Lower leg skin (tissue), 4 donors: ENCODE results near the gene ACTN4. TPM values are rescaled to one million over a fixed set of nuclear protein-coding genes. Genes with fewer than 3 reads are reported as not detected.

Source experiments
- DNase-seq, 2 donors: peaks; one replicate each; pipeline ENCODE4 v3.0.0-alpha.2; 2019; ENCODE audit warnings: low spot score in 2 of 2
- H3K4me3 ChIP-seq: fragments of 200-600 bp; sonication (generic); 2 replicates; pipeline ENCODE4 v1.5.1; 2017; ENCODE audit warnings: mild to moderate bottlenecking, low read depth; ENCODE audit not compliant: poor library complexity, severe bottlenecking
- POLR2A ChIP-seq, 2 donors: fragments of 450-650 bp; IDR thresholded peaks; one replicate each; pipeline ENCODE4 v1.6.1; 2016 to 2017; ENCODE audit warnings: antibody characterized with exemption in 2 of 2, mild to moderate bottlenecking in 1 of 2, moderate library complexity in 1 of 2
- WGBS, 2 donors: methylation state at CpG; one replicate each; pipeline ENCODE4 v1.1.5; 2018; 5-methylcytosine and 5-hydroxymethylcytosine counted together
- intact Hi-C: fragments of 100-400 bp; cut with DNase I; formaldehyde crosslinking; loops from one replicate; pipeline ENCODE4 v1.15.0; 2023; ENCODE audit warnings: low total_unique reads
- total RNA-seq, 4 donors: library from RNA; depleted of rRNA; stranded (reverse); fragments of >200 nt; gene quantifications; one replicate each; pipeline ENCODE4 v1.1.0, GENCODE V29; 2016
- TF ChIP-seq, protein P1 (sequence below), 3 donors: fragments of 450-650 bp; IDR thresholded peaks; one replicate each; pipeline ENCODE4 v1.5.1; 2016; ENCODE audit warnings: antibody characterized with exemption in 3 of 3, mild to moderate bottlenecking in 3 of 3, moderate library complexity in 2 of 3

The ACTN4 gene
- total RNA-seq, 4 donors from 2014 or later = 411 to 572 (median 469) TPM

DNA sequence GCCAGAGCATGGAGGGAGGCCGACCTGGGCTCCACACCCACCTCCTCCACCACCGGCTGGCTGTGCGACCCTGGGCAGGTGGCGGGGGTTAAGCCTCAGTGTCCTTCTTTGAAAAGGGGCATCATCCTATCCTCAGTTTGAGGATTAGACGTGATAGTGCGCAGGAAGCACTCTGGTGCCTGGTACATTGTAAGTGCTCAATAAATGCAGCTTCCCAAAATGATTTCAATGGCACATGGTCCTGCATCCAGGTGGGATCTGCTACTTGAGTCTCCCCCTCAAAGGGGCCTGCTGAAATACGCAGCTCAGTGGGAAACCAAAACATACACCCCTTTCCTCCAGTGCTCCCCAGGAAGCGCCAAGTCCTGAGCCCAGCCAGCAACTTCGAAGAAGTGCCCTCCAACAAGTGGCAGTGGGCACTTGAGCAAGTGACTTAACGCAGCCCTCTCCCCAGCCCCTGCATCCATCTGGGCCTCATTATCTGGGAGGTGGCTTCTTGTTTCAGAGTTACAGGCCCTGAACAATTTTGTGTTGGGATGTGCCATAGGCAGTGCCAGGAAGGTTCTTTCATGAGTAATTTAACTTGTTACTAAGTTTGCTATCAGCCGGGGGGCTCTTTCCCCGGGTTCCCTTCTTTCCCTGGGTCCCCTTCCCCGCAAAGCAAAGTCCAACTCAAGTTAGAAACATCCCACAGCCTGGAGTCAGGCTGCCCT lies 17.9 kb downstream of the ACTN4 start:
- no peak overlapping the region for H3K4me3 ChIP-seq
- intact Hi-C loops = no loop called here
- TF ChIP-seq, protein P1, sequence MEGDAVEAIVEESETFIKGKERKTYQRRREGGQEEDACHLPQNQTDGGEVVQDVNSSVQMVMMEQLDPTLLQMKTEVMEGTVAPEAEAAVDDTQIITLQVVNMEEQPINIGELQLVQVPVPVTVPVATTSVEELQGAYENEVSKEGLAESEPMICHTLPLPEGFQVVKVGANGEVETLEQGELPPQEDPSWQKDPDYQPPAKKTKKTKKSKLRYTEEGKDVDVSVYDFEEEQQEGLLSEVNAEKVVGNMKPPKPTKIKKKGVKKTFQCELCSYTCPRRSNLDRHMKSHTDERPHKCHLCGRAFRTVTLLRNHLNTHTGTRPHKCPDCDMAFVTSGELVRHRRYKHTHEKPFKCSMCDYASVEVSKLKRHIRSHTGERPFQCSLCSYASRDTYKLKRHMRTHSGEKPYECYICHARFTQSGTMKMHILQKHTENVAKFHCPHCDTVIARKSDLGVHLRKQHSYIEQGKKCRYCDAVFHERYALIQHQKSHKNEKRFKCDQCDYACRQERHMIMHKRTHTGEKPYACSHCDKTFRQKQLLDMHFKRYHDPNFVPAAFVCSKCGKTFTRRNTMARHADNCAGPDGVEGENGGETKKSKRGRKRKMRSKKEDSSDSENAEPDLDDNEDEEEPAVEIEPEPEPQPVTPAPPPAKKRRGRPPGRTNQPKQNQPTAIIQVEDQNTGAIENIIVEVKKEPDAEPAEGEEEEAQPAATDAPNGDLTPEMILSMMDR (IDR thresholded peaks at IDR 0.05) = no peak
- DNase-seq = no peak
- 49 to 56% methylated on average over 12 to 13 of the region's 13 CpGs for WGBS, 2 donors

DNA sequence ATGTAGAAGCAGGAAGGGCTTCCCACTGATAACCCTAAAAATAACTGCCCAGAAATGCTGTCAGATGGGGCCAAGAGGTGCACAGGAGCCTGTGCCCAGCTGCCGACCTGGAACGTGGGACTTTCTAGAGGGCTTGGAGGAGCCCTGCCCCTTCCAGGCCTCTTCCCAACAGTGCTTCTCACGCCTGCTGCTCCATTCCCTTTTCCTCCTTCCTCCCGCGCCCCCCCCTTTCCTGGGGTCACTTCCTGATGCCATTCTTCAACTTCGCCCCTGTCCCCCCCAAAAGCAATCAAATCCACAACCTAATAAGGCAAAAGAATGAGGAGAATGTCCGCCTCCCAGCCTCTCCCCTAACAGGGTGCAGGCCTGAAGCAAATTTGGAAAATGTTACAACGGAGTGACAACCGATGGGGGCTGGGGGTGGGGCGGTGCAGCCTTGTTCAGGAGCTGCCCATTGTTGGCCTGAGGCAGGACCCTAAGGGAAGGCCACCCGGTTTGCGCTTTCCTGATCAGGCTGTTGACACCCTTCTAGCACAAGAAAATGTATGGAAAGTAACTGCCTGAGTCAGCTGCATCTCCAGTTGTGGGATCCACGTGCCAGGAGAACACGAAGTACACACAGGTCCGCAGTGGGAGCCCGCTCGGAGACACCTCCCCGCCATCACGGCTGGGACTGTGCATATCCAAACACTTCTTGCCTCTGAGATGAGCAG lies 18.7 kb downstream of the ACTN4 start:
- intact Hi-C loops = no loop called here
- 27 to 28% methylated on average over 19 of the region's 19 CpGs for WGBS, 2 donors
- TF ChIP-seq, protein P1 (IDR thresholded peaks at IDR 0.05) = no peak
- no peak for TF ChIP-seq POLR2A (IDR thresholded peaks at IDR 0.05)
- no peak overlapping the region for H3K4me3 ChIP-seq
- peak in 1 of 2 donors; percentile 93 for DNase-seq

DNA sequence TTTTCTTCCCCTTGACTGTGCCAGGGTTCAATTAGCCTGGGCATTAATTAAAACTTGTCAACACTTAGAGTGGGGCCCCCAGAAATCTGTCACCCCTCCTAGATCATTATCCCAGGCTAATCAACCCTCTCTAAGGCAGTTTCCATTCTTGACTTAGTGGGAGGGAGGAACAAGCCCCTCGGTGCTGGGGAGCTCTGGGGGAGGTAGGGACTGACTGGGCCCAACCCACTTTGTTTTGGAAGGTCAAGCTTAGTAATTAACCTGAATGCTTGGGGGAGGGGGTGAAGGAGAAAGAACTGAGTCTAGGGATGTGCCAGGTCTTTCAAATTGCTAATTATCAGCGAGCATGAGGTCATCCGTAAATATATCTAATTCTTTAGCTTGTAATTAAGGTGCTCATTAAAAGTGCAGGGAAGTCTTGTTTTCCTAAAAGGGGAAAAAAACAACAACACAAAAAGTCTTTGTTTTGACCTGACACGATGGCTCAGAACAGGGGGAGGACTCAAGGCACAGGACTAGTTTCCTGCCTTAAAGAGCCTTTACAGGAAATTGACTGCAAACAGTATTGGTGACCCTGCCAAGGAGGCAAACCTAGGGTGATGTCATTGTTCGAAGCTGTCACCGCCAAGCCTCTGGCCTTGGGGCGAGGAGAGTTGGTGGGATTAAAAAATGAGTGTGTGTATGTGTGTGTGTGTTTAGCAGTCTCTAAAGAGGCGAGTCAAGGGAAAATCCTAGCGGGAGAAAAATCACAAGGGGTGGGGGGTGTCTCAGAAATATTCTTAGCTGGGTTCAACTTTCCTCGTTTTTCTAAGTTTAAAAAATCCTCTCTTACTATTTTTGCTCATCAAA lies 19.4 kb downstream of the ACTN4 start:
- no peak for TF ChIP-seq POLR2A (IDR thresholded peaks at IDR 0.05)
- TF ChIP-seq, protein P1 (IDR thresholded peaks at IDR 0.05) = no peak
- WGBS, 2 donors = 15 to 19% methylated on average over 10 of the region's 10 CpGs
- intact Hi-C loops = no loop called here
- H3K4me3 ChIP-seq = no peak overlapping the region
- DNase-seq = no peak

DNA sequence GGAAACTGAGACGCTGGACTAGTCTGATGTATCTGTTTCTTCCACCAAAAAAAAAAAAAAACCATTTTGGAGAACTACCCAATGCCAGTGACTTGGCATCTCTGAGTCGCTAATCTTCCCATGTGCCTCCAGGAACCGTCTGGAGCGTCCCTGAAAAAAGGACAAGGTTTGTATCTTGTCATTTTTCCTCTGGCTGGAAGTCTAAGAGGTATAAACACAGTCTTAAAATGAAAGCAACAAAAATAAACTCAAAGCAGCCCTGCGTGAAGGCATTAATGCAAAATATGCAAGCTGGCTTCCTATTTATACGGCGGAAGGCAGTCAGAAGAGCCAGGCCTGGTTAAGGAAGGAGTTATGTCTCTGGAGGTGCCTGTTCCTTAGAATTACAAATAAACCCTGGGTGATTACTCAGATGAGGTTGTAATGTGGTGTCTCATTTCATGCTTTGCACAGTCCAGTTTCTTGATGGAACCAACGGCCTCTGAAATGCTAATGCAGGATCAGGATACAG lies 20.3 kb downstream of the ACTN4 start:
- intact Hi-C loops = no loop called here
- no peak overlapping the region for H3K4me3 ChIP-seq
- TF ChIP-seq POLR2A (IDR thresholded peaks at IDR 0.05) = no peak
- TF ChIP-seq, protein P1 (IDR thresholded peaks at IDR 0.05) = no peak
- DNase-seq = no peak
- 21 to 27% methylated on average over 8 of the region's 8 CpGs for WGBS, 2 donors

DNA sequence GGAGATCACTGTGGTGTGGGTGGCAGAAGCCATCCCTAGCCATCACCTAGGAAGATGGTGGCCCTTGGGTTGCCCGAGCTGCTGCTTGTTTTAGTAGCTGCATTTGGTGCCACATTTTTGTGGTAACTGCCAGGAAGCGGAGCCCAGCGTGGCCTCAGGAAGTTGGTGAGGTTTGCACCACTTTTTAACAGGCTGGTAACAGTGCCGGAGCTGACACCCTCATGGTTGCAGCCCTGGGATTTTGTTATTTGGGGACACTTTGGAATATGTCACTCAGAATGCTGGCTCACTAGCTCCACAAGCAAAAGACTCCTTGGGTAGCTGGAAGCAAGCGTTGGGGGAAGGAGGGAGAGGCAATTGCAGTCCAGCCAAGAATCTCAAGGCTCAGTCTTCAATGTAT lies 22.1 kb downstream of the ACTN4 start:
- 30 to 51% methylated on average over 5 of the region's 5 CpGs for WGBS, 2 donors

More for the DNA sequence above, 22.1 kb downstream of the ACTN4 start:
- intact Hi-C loops = no loop called here
- H3K4me3 ChIP-seq = no peak overlapping the region
- no peak for DNase-seq
- TF ChIP-seq POLR2A (IDR thresholded peaks at IDR 0.05) = no peak
- TF ChIP-seq, protein P1 (IDR thresholded peaks at IDR 0.05) = no peak
